ENCODE data around the gene MTUS2.

Gene MTUS2

DNA sequence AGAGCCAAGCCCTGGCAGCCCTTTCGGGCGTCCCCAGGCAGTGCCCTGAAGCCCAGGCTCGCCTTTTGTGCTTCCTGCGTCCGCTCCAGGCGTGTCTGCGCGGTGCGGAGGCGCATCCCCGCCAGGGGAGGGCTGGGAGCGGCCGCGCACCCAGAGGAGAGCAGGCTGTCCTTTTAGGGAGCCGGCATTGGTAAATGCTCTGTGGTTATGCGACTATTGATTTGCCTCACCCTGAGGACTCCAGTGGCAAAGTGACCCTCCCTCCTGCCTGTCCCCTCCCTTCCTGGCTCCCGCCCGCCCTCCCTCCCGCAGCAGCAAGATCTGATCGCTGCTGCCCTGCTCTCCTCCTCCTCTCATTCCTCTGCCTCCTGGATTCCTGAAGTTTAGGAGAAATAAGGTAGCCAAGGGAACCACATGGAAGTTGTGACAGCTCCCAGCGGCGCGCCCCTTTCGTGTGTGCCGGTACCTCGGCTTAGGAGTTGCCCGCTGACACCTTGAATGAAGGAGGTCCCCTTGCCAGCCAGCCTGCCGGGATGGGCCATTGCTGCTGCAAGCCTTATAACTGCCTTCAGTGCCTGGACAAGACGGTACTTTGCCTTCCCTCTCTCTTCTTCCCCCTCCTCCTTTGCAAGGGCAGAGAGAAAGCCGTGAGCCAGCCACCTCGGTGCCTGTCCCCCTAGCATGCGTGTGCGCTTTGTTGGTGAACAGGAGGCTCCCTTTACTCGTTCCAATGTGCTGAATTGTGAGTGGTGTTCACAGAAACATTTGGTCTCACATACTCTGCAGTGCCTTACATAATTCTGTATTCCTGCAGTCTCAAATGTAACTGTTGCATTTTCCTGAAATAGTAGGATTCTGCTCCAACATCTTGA lies 608.4 kb downstream of the MTUS2 start:
- no peak for DNase-seq

DNA sequence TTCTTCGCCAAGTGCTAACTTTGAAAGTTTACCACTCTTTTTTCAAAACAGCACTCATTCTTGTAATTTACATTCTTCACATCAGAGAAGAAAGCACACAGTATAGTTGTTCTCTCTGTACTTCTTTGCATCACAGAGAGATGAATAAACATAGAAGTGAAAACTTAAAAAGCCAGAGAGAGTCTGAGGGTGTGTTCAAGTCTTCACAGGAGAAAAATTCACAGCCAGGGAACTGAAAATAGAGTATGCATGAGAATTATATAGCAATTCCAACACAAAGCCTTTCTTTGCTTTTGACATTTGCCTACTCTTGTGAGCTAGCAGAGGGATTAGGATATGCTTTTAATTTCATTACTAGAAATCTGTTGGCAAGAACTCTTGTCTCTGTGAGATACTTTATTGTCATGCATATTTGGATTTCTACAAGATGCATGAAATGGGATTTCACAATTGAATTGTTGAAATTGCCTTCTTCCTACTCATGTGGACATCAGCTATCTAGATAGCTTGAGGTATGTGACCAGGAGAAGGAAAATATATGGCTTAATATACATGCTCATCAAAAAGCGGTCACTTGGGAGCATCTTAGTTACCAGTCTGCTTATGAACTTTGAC lies 609.3 kb downstream of the MTUS2 start:
- DNase-seq, result no peak

DNA sequence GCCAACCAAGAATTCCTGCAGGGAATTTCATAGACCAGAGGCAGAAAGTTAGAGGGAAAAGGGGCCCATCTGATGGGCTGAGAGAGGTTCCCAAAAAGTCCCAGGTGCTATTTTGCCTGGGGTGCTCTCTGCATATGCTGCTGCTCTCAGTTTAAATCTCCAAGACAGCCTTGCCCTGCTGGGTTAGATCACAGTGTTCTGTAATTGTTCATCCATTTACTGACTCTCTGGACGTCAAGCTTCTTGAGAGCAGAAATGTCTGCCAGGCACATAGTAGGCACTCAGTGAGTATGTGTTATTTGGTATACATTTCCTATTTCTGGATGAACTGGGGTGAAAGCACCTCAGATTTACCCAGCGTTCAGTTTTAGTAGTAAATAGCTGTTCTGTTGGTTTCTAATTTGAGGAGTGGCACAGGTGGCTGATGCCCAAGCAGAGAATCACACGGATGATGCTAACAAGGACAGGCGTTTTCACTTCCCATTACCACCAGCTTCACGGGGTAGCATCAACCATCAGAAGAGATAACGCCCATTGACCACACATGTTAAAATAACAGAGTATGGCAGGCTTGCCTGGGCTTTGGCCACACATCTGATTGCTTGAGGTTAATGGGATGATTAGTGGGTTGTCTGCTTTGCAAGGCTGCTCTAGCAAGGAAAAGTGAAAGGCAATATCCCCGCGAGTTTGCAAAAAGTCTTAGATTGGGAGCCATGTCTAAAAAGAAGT lies 614.2 kb downstream of the MTUS2 start:
- peak in 1 of 2 donors; percentile 8 for DNase-seq

DNA sequence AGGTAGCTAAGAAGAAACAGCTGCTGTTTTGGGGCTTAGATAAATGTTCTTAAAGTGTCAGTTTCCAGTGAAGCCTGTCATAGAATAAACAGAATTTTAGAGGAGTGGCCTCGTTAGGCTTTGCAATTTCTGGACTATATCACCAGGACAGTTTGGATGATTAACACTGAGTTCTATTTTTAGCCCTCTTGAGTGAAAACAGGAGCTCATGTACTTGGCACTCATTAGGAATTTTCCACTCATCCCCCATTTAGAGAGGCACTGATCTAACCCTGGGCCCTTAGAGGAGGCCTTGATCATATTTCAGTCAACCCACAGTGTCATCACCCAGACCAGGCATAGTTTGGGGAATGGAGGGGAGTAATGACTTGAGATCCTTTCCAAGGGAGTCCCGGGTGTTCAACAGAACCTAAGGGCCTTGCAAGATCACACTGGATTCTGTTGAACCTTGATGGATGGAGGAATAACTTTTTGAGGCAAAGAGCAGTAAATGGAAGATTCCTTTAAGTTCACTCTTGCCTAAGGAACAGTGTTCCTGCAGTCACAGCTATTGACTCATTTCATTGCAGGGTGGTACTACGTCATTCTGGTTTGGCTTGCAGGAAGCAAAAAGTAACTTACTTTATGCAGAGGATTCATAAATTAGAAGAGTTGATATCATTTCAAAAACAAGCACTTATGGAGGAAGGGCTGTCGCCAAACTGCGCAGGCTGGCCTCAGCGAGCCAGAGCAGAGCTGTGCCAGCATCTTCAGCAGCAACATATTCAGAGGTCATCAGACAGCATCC lies 615.2 kb downstream of the MTUS2 start:
- DNase-seq, result no peak

DNA sequence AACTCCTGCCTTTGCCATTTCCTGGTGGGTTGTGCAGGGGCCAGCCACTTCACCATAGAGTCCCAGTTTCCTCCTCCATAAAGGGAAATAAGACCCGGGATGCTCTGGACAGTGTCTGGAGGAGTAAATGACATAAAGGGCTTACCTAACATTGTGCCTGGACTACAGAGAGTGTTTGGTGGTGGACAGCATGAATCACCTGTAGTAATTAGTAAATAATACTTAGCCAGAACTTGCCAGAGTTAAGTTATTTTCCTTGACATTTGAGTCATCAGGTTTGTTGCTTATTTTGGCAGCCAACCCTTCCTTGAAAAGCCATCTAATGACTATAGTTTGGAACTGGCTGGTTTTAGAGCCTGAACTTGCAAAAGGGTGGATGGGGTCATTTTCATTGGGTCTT lies 616.2 kb downstream of the MTUS2 start:
- no peak for DNase-seq

DNA sequence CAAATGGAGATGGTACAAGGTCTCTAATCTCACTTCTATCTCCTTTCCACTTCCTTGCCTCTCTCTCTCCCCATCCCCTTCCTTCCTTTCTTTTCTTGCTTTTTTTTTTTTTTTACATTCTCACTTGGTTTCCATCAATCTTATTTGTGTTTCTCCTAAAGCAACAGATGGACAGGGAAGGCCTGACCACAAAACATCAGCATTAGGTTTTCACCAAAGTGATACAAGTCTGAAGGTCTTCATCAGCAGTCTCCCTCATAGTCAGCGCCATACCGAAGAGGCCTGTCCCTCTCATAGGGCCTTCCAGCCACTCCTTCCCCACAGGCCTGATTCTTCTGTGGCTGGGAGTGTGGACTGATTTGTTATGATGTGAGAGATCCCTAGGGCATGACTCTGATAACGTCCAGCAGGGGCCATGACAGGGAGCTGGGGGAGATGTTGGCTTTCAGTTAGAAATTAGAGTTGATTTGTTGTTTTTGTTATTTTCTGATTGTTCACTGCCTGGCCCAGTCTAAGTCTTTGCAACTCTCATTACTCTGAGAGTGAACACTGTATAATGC lies 616.7 kb downstream of the MTUS2 start:
- no peak for DNase-seq

DNA sequence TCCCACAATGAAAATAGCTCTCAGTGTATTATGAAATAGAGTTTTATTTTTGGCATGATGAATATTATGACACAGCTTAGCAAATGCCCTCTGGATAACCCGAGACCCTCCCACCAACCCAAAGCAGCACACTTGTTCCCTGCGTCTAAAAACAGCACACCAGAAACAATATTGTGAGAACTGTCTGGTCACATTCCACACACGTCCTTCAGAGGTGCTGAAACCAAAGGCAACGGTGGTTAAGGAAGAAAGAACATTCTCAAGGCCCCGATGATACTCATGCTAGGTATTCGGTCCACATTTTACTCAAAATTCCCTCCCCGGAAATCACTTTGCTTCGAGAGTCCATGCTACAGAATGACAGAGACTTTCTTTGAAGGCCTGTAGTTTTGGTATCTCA lies 618.6 kb downstream of the MTUS2 start:
- DNase-seq, result no peak

DNA sequence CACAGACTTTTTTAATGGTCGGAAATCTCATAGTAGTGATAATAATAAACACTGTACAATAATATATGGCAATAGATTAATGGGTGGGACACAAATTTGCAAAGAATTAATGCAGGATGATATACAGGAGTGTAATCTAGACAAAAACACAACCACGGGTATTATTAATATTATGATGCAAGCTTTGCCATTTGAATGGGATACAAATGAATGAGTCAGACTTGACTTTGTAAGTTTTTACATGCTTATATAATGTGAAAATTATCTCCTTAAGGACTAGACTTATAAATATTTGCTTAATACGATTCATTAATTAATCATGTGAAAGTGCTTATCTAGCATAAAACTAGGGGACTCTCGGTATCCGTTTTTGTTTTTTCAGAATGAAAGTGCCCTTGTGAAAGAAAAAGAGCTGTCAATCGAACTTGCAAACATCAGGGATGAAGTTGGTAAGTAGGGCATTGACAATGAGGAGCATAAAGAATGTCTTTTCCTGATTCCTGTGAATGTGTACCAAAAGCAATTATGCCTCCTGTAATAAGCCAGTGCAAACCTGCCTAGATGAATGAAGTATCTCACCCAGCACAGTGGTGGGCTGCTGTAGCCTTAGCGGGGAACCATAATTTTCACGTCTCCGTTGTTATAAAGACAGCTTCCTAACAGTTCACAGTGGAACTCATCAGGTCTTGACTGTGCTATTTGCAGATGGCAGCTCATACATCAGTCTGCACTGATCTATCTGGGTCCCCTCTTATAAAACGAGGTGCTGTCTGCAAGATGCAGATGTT lies 619.7 kb downstream of the MTUS2 start:
- no peak for DNase-seq

DNA sequence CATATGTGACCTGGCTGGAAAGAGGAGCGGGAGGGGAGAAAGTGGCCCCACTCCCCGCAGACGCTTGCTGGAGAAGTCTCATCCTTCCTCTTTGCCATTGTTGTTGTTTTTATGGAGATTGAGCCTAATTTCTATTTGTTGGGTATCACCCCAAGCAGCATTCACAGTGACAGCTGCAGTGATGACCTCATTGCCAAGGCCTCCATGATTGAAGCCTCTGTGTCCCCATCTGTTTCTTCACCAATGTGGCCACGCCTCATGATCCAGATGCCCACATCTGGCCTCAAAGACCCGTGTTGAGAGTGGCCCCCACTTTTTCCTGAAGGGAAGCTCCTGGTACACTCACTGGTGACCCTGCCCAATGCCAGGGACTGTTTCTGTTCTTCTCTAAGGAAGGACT lies 621.2 kb downstream of the MTUS2 start:
- no peak for DNase-seq

DNA sequence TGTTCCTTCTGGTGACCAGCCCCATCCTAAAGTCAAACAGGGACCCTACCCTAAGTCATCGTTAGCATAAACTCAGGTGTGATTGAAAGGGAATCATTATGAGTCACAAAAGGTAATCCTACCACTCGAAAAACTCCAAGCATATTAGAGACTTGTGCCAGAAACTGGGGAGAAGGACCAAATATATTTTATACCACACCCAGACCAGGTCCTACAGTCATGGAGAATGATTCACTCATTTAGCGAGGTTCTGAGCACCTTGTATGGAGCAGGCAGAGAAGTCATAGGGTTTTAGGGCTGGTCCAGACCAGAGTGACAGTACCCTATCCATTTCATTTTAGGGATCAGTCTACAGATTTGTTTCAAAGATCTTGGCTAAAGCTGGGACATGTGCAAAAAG lies 625.9 kb downstream of the MTUS2 start:
- DNase-seq, result no peak

DNA sequence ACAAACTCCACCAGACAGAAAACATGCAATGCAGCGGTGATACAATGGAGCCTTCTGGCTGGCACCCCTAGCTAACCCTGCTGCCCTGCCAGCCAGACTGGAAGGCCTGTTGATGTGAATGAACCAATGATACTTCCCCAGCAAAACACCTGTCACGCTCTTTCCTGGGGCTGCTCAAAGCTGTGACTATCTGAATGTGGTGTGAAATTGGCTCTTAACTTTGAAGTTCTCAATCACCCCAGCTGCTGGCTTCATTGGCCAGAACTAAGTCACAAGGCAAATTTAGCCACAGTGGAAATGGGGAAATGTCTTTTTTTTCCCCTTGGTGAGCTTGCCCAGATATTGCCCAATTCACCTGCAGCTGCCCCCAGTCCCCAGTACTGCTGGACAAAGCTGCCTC lies 628.0 kb downstream of the MTUS2 start:
- no peak for DNase-seq

DNA sequence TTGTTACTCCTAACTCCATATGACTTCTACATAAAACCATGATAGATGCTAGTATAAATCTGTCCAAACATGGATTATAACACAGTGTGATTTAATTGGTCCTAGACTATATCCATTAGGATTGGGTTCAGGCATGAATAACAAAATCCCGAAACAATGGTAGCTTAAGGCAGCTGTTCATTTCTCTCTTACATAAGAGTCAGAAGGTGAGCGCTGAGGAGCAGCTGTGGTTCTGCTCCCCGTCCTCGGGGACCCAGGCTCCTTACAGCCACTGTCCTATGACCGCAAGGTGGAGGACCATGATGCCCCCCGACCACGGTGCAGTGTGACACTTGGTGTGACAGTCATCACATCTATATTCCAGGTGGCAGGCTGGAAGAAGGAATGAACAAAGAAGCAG lies 629.6 kb downstream of the MTUS2 start:
- no peak for DNase-seq

DNA sequence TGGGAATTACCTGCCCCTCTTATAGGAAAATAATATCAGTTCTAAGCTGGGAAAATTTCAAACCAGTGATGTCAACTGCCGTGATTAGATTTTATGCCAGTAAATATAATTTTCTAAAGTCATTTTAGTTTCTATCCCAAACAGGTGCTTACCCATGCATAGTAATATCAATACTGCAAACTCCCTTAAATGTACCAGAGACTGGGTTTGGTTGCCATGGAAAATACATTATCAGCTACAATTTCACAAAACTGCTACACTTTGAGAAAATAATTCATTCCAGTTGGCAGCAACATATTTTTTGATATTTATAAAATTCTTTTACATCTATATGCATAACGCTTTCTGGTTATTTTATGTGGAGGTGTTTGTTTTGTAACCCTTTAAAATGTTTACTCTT lies 631.8 kb downstream of the MTUS2 start:
- DNase-seq, result no peak

DNA sequence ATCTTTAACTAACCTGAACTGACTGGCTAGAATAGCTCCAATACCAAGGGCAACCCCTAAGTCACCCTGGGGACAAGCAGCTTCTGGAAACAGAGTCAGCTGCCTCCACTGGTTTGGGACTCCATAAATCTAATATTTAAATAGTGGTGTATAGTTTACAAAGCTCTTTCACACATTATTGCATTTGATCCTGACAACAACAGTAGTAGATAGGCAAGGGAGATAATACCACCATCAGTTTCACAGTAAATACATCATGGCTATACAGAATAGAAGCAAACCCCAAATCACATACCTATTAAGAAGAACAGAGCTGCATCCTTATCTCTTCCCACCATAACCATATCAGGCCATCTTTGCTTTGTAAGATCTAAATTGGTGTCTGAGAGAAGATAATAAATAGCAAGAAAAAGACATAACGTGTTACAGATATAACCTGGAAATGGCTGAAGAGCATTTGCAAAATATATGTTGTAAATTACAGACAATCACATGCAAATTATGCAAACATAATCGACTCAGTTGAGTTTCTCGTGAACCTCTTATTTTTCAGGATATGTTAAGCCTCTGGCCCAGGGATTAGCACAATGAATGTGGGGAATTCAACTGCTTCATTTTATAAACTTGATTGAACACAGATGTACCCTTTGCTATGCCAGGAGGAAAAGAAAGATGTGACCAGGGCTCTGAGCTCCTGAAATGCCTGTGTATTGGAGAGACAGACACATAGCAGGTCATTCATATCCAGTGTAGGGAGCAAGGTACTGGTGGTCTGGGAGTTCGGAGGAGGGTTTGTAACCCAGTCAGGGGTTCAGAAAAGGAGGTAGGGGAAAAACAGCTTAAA lies 632.9 kb downstream of the MTUS2 start:
- DNase-seq, result no peak

DNA sequence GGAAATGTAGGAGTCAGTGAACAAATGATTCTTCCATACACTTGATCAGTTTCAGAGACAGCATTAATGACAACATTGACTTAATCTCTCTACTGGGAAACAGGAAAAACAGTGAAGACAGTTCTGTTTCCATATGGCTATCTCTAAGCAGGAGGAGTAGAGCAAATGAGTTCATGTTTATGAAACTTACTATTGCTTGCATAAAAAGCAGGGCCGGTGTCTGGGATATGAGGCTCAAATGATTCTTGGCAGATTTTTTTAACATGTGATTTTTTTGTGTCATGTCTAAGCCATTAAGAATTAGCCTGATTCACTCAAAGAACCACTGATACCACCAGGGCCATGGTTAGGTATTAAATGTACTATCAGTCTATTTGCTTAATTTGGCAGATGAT lies 633.5 kb downstream of the MTUS2 start:
- no peak for DNase-seq

DNA sequence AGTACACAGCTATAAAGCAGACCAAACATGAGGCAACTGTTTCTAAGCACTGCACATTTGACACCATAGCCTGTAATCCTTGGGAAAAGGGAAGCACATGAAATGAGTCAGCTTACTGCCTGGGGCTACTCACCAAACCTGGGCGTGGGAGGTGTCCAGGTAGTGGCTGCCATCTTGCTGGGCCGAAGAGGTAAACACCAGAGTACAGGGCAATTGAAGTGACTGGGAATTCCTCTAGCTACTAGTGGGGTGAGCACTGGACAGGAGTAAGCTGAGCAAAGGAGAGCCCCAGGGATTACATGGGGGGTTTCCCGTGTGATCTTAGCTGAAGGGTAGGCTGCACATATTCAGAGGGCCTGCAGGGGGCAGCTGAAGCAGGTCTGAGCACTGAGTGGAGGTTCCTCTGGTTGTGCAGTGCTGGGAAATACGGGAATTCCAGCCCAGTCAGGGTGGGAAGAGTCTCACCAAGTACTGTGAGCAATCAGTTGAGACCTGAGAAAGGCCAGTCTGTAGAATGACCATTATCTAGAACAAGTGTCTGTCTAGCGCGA lies 634.9 kb downstream of the MTUS2 start:
- no peak for DNase-seq

DNA sequence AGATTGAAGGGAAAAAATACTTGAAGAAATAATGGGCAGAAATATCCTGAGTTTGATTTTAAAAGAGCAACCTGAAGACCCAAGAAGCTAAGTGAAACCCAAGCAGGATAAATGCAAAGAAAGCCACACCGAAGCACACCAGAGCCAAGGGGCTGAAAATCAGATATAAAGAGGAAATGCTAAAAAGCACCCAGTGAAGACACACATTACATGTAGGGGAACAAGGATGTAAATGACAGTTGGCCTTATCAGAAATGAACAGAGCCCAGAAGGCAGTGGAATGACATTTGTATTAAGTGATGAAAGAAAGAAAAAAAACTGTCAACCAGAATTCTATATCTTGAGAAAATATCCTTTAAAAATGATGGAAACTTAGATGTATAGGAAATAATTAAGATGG lies 636.3 kb downstream of the MTUS2 start:
- no peak for DNase-seq

DNA sequence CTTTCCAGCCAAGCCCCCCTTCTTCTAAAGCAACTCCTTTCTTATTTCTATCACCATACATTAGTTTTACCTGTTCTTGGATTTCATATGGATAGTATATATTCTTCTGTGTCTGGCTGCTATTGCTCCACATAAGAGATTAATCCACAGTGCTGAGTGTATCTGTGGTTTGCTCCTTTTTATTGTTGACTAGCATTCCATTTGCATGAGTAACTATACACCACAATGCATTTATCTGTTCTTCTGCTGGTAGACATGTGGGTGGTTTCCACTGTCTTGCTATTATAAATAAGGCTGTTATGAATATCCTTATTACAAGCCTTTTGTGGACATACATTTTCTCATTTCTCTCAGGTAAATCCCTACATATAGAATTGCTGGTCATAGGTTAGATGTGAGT lies 637.2 kb downstream of the MTUS2 start:
- no peak for DNase-seq

DNA sequence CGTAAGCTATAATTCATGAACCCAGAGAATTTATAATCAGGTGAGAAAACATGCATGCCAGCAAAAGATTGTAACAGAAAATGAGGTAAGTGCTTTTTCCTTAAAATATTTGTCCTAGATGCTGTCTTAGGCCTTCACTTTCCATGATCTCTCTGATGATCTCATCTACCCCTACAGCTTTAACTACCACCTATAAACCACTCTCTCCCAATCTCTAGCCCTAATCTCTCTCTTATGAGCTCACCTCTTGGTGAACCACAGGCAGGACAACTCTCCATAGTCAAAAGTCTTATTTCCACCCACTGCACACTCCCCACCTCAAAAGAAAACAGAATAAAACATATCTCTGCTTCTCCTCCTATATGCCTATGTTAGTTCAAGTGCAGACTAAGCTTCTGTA lies 638.3 kb downstream of the MTUS2 start:
- no peak for DNase-seq

DNA sequence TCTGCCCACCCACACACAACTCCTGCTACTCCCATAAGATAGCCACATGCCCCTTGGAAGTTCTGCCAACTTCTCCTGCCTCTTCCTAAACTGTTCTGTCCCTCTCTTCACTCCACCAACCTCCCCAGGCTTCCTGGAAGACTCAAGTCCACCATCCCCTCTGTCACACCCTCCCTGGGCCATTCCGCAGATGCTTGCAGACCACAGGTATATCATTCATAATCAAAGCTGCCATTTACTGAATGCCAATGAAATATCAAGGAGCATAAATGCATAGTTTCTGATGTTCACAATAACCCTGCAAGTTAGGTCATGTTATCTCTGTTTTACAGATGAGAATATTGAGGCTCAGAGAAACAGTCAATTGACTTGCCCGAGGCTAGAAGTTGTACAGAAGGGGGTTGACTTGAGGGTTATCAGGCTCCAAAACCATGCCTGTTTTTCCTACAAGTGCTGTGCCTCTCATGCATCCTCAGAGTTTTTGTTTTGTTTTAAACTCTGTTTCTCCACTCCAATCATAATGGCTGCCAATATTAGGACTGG lies 639.7 kb downstream of the MTUS2 start:
- no peak for DNase-seq
